GM12878 (cell line): Measurements from ENCODE around the gene AMPH. TPM values are rescaled to one million over a fixed set of nuclear protein-coding genes. Genes with fewer than 3 reads are reported as not detected.

Experiments
- ATAC-seq: fragments of 200-7000 bp; cut with Tn5 transposase; 3 replicates; pipeline ENCODE4 v1.9.1; 2020; ENCODE audit warnings: mild to moderate bottlenecking, moderate library complexity
- BruUV-seq: library from RNA; stranded (reverse); fragments of 400-500 nt; replicated peaks from 2 replicates; lab custom pipeline; 2021; lab: Mats Ljungman, UMichigan
- CTCF ChIA-PET: fragments of 300-600 bp; sonication (Branson Sonifier 250); formaldehyde crosslinking; extraction: SDS; loops from one replicate; lab custom pipeline; 2021; ENCODE audit warnings: inconsistent platforms; lab: Yijun Ruan, JAX
- POLR2A ChIA-PET: fragments of 350-600 bp; formaldehyde crosslinking; extraction: SDS; loops from one replicate; lab custom pipeline; 2021; ENCODE audit warnings: inconsistent platforms; lab: Charles Lee
- RAD21 ChIA-PET: fragments of 300-600 bp; sonication (Branson Sonifier 250); formaldehyde crosslinking; loops from one replicate; lab custom pipeline; 2023; ENCODE audit warnings: antibody characterized with exemption; ENCODE audit not compliant: unreplicated experiment; lab: Charles Lee
- SMC1A ChIA-PET: fragments of 300-600 bp; sonication (Branson Sonifier 250); formaldehyde crosslinking; loops from one replicate; lab custom pipeline; 2023; ENCODE audit not compliant: unreplicated experiment, uncharacterized antibody; lab: Charles Lee
- DNase-seq: peaks from one replicate; pipeline ENCODE4 v3.0.0-alpha.2; 2011; ENCODE audit warnings: low read depth, low spot score
- FAIRE-seq: peaks from 3 replicates; lab custom pipeline; 2011; peaks lifted over from hg19 to GRCh38; lab: Jason Lieb, UNC
- H2AFZ ChIP-seq: 2 replicates; pipeline ENCODE4 v1.6.0; 2011; ENCODE audit warnings: low read depth, low read length, control low read depth; ENCODE audit not compliant: control insufficient read depth
- H3K27ac ChIP-seq: 2 replicates; pipeline ENCODE4 v1.5.1; 2011; ENCODE audit warnings: control low read depth; ENCODE audit not compliant: control insufficient read depth, insufficient read depth
- H3K27me3 ChIP-seq, 2 experiments: replicated peaks in 1 of 2; 2 replicates each; pipeline versions ENCODE4 v1.6.0 to v1.6.1; 2011; ENCODE audit warnings: low read length in 1 of 2; ENCODE audit not compliant: control insufficient read depth in 2 of 2, insufficient read depth in 2 of 2
- H3K36me3 ChIP-seq, 2 experiments: 2 replicates each; pipeline ENCODE4 v1.5.1; 2011; ENCODE audit warnings: low read length in 1 of 2; ENCODE audit not compliant: control insufficient read depth in 2 of 2, insufficient read depth in 2 of 2
- H3K4me1 ChIP-seq: 2 replicates; pipeline ENCODE4 v1.6.1; 2011; ENCODE audit warnings: mild to moderate bottlenecking, low read length, moderate library complexity, mixed read lengths; ENCODE audit not compliant: control insufficient read depth, insufficient read depth
- H3K4me2 ChIP-seq: 2 replicates; pipeline ENCODE4 v1.6.0; 2011; ENCODE audit warnings: control low read depth; ENCODE audit not compliant: control insufficient read depth, insufficient read depth
- H3K4me3 ChIP-seq: fragments of 200-600 bp; sonication (generic); 2 replicates; pipeline ENCODE4 v1.5.1; 2016
- H3K79me2 ChIP-seq: 2 replicates; pipeline ENCODE4 v1.6.0; 2011; ENCODE audit warnings: low read length; ENCODE audit not compliant: control insufficient read depth, insufficient read depth
- H3K9ac ChIP-seq: 2 replicates; pipeline ENCODE4 v1.8.0; 2011; ENCODE audit warnings: low read length, control low read depth, mixed read lengths; ENCODE audit not compliant: control insufficient read depth, insufficient read depth
- H3K9me3 ChIP-seq: replicated peaks from 3 replicates; pipeline ENCODE4 v1.5.1; 2011; ENCODE audit warnings: mild to moderate bottlenecking, low read length; ENCODE audit not compliant: control insufficient read depth, insufficient read depth
- H4K20me1 ChIP-seq: 2 replicates; pipeline ENCODE4 v1.6.0; 2011; ENCODE audit not compliant: control insufficient read depth, insufficient read depth
- BCL11A ChIP-seq: IDR thresholded peaks from 2 replicates; pipeline ENCODE4 v1.6.1; 2011; ENCODE audit warnings: low read depth, low read length
- BRCA1 ChIP-seq: IDR thresholded peaks from 2 replicates; pipeline ENCODE4 v1.6.1; 2011; ENCODE audit warnings: low read depth, low read length, improper control_type of control experiment
- CREB1 ChIP-seq: IDR thresholded peaks from 2 replicates; pipeline ENCODE4 v1.6.1; 2012; ENCODE audit warnings: low read depth, mild to moderate bottlenecking, inconsistent platforms
- EGR1 ChIP-seq, 2 experiments: IDR thresholded peaks; 1 replicate in 1 of 2; 2 replicates in 1 of 2; pipeline ENCODE4 v1.6.1; 2011 to 2012; ENCODE audit warnings: low read depth in 2 of 2, low read length in 2 of 2, borderline replicate concordance in 1 of 2, mild to moderate bottlenecking in 1 of 2, moderate library complexity in 1 of 2
- FOS ChIP-seq: IDR thresholded peaks from 3 replicates; pipeline ENCODE4 v1.6.1; 2011; ENCODE audit warnings: borderline replicate concordance; ENCODE audit not compliant: insufficient read length; ENCODE audit errors: extremely low read depth
- NFIC ChIP-seq: IDR thresholded peaks from 2 replicates; pipeline ENCODE4 v1.6.1; 2012; ENCODE audit warnings: low read depth, mild to moderate bottlenecking, inconsistent platforms, low read length, moderate library complexity
- PAX8 ChIP-seq: fragments of 450-650 bp; IDR thresholded peaks from 2 replicates; pipeline ENCODE4 v1.6.1; 2017; ENCODE audit warnings: mild to moderate bottlenecking, moderate library complexity
- SIX5 ChIP-seq: IDR thresholded peaks from 2 replicates; pipeline ENCODE4 v1.6.1; 2011; ENCODE audit warnings: mild to moderate bottlenecking, low read depth, low read length, moderate library complexity; ENCODE audit not compliant: severe bottlenecking
- SMC3 ChIP-seq: IDR thresholded peaks from 2 replicates; pipeline ENCODE4 v1.6.1; 2011; ENCODE audit warnings: low read length, improper control_type of control experiment, borderline replicate concordance
- ZSCAN29 ChIP-seq: fragments of 450-650 bp; IDR thresholded peaks from 2 replicates; pipeline ENCODE4 v1.6.1; 2017; ENCODE audit warnings: mild to moderate bottlenecking, moderate library complexity
- WGBS: methylation state at CpG from one replicate; pipeline ENCODE4 v1.1.6; 2016; ENCODE audit warnings: low lambda C conversion rate; ENCODE audit not compliant: insufficient replicate concordance, insufficient coverage; ENCODE audit errors: missing lambda C conversion rate; 5-methylcytosine and 5-hydroxymethylcytosine counted together
- in situ Hi-C: fragments of 300-500 bp; cut with MboI; formaldehyde crosslinking; loops from 9 replicates; pipeline ENCODE4 v1.14.3; 2018; ENCODE audit warnings: mixed read lengths
- intact Hi-C: fragments of 100-400 bp; cut with micrococcal nuclease; formaldehyde crosslinking; loops from one replicate; pipeline ENCODE4 v1.14.2; 2022; ENCODE audit not compliant: unreplicated experiment
- polyA plus RNA-seq, 11 experiments: library from polyadenylated mRNA; depleted of rRNA in 4 of 11; unstranded in 6 of 11; stranded (reverse) in 5 of 11; fragments of >200 nt; fragmentation: Nextera tagmentation in 4 of 11; fragmentation: Illumina TruSeq in 1 of 11; extraction: Ambion mirVana in 4 of 11; extraction: Trizol in 1 of 11; gene quantifications; 1 replicate in 1 of 11; 2 replicates in 10 of 11; pipeline versions ENCODE4 v1.2.1 to v1.2.3, GENCODE V29; 2011 to 2016; ENCODE audit warnings: inconsistent platforms in 2 of 11, missing spikeins in 2 of 11, low read depth in 1 of 11
- total RNA-seq, 4 experiments: library from RNA; depleted of rRNA in 3 of 4; stranded (reverse); fragments of >200 nt in 3 of 4; fragmentation: Illumina TruSeq in 1 of 4; extraction: Trizol in 1 of 4; gene quantifications; 2 replicates each; pipeline versions ENCODE4 v1.2.1 to v1.2.3, GENCODE V29; 2013 to 2021
- TF ChIP-seq, protein P1 (sequence below): fragments of 450-650 bp; conservative IDR thresholded peaks from 2 replicates; pipeline ENCODE4 v1.6.1; 2017; ENCODE audit warnings: mild to moderate bottlenecking, moderate library complexity
- TF ChIP-seq, protein P2 (sequence below): fragments of 450-650 bp; formaldehyde crosslinking; IDR thresholded peaks from 2 replicates; pipeline ENCODE4 v1.4.0; 2022; ENCODE audit warnings: mild to moderate bottlenecking, moderate library complexity
- TF ChIP-seq, protein P3 (sequence below): IDR thresholded peaks from 2 replicates; pipeline ENCODE4 v1.6.1; 2012; ENCODE audit warnings: low read depth, low read length, improper control_type of control experiment
- TF ChIP-seq, protein P4 (sequence below): fragments of 150-350 bp; IDR thresholded peaks from 2 replicates; pipeline ENCODE4 v1.6.1; 2016; ENCODE audit warnings: low read depth, low read length

Gene AMPH
- total and polyA plus RNA-seq, 10 of the 15 experiments (the other 5 are each of a cell fraction or from before 2014, with no cell fraction given): 0.03 to 0.24 (median 0.08) TPM; not detected in 2

DNA sequence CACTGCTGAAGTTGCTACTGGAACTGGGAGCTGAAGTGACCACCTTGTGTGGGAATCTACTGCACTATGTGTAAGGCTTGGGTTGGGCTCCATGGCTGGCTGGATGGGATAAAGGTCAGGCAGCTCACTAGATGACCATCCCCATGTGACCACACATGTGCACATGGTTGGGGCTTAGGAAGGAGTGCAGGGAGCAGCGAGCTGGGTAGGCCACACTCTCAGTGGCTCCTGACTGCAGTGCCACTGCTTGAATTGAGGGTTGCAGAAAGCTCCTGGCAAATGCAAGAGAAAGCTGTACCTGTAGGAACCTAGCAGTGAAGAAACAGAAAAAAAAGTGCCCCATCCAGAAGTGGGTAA lies 47.5 kb upstream of the AMPH start:
- RAD21 ChIA-PET: interaction anchor here (1.2 kb wide), 1 partner anchor 19 kb away, joined by 3 read pairs; no protein-coding TSS in a partner anchor
- Histone ChIP-seq H3K9ac (no peak overlapping the region), H3K27me3 (no peaks in the 10 kb centered on the region; a peak in 1 of 4 replicates), H3K4me2 (no peak overlapping the region), H3K79me2 (no peaks in the 10 kb centered on the region), H3K4me1 (no peaks in the 10 kb centered on the region), H3K27ac (no peak overlapping the region), H3K4me3 (no peak overlapping the region), H3K36me3 (no peaks in the 10 kb centered on the region), H2AFZ (no peak overlapping the region), H4K20me1 (no peaks in the 10 kb centered on the region), H3K9me3 (no peaks in the 10 kb centered on the region)
- 0% methylated on average over 1 of the region's 1 CpG for WGBS
- intact Hi-C loops (no loop called here), in situ Hi-C loops (no loop called here)
- no peak for ATAC-seq
- POLR2A ChIA-PET: no interaction called here
- no peak for DNase-seq
- CTCF ChIA-PET: interaction anchor here (2.0 kb wide), 1 partner anchor 19 kb away, joined by 8 read pairs; no protein-coding TSS in a partner anchor
- no peak for FAIRE-seq
- SMC1A ChIA-PET: no interaction called here
- no TSS peak for BruUV-seq
- TF ChIP-seq FOS (no peak), CREB1 (no peak), BCL11A (no peak), ZSCAN29 (no peak), PAX8 (no peak), EGR1 (IDR thresholded peaks at IDR 0.05; ENCODE audit: borderline replicate concordance in 1 of 2, low read depth in 2 of 2, low read length in 2 of 2) (no peak), BRCA1 (no peak), SMC3 (no peak), SIX5 (no peak), NFIC (no peak)
- TF ChIP-seq, protein P1, sequence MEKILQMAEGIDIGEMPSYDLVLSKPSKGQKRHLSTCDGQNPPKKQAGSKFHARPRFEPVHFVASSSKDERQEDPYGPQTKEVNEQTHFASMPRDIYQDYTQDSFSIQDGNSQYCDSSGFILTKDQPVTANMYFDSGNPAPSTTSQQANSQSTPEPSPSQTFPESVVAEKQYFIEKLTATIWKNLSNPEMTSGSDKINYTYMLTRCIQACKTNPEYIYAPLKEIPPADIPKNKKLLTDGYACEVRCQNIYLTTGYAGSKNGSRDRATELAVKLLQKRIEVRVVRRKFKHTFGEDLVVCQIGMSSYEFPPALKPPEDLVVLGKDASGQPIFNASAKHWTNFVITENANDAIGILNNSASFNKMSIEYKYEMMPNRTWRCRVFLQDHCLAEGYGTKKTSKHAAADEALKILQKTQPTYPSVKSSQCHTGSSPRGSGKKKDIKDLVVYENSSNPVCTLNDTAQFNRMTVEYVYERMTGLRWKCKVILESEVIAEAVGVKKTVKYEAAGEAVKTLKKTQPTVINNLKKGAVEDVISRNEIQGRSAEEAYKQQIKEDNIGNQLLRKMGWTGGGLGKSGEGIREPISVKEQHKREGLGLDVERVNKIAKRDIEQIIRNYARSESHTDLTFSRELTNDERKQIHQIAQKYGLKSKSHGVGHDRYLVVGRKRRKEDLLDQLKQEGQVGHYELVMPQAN: no peak
- TF ChIP-seq, protein P2, sequence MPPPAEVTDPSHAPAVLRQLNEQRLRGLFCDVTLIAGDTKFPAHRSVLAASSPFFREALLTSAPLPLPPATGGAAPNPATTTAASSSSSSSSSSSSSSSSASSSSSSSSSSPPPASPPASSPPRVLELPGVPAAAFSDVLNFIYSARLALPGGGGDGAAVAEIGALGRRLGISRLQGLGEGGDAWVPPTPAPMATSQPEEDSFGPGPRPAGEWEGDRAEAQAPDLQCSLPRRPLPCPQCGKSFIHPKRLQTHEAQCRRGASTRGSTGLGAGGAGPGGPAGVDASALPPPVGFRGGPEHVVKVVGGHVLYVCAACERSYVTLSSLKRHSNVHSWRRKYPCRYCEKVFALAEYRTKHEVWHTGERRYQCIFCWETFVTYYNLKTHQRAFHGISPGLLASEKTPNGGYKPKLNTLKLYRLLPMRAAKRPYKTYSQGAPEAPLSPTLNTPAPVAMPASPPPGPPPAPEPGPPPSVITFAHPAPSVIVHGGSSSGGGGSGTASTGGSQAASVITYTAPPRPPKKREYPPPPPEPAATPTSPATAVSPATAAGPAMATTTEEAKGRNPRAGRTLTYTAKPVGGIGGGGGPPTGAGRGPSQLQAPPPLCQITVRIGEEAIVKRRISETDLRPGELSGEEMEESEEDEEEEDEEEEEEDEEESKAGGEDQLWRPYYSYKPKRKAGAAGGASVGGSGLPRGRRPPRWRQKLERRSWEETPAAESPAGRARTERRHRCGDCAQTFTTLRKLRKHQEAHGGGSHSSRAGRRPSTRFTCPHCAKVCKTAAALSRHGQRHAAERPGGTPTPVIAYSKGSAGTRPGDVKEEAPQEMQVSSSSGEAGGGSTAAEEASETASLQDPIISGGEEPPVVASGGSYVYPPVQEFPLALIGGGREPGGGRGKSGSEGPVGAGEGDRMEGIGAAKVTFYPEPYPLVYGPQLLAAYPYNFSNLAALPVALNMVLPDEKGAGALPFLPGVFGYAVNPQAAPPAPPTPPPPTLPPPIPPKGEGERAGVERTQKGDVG (CRISPR knock-in tag): no peak
- TF ChIP-seq, protein P3, sequence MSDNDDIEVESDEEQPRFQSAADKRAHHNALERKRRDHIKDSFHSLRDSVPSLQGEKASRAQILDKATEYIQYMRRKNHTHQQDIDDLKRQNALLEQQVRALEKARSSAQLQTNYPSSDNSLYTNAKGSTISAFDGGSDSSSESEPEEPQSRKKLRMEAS: no peak
- TF ChIP-seq, protein P4, sequence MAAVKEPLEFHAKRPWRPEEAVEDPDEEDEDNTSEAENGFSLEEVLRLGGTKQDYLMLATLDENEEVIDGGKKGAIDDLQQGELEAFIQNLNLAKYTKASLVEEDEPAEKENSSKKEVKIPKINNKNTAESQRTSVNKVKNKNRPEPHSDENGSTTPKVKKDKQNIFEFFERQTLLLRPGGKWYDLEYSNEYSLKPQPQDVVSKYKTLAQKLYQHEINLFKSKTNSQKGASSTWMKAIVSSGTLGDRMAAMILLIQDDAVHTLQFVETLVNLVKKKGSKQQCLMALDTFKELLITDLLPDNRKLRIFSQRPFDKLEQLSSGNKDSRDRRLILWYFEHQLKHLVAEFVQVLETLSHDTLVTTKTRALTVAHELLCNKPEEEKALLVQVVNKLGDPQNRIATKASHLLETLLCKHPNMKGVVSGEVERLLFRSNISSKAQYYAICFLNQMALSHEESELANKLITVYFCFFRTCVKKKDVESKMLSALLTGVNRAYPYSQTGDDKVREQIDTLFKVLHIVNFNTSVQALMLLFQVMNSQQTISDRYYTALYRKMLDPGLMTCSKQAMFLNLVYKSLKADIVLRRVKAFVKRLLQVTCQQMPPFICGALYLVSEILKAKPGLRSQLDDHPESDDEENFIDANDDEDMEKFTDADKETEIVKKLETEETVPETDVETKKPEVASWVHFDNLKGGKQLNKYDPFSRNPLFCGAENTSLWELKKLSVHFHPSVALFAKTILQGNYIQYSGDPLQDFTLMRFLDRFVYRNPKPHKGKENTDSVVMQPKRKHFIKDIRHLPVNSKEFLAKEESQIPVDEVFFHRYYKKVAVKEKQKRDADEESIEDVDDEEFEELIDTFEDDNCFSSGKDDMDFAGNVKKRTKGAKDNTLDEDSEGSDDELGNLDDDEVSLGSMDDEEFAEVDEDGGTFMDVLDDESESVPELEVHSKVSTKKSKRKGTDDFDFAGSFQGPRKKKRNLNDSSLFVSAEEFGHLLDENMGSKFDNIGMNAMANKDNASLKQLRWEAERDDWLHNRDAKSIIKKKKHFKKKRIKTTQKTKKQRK: no peak
